Chondrocyte (in vitro differentiated cells): Measurements from ENCODE around the gene PDE4D. TPM values are rescaled to one million over a fixed set of nuclear protein-coding genes. Genes with fewer than 3 reads are reported as not detected.
"Not testable (repeated sequence)": the region's sequence is repeated elsewhere in the genome, so short reads cannot be mapped to it uniquely, and the experiment has no call there.

Experiments used
- DNase-seq: peaks from one replicate; pipeline ENCODE4 v3.0.0; 2021; ENCODE audit warnings: mixed read lengths, low spot score
- H3K27ac Mint-ChIP-seq: one replicate; pipeline ENCODE4 v1.8.0; 2021; ENCODE audit warnings: mild to moderate bottlenecking, moderate library complexity, mixed read lengths; ENCODE audit not compliant: unreplicated experiment
- H3K27me3 Mint-ChIP-seq: 2 replicates; pipeline ENCODE4 v1.8.0; 2021; ENCODE audit warnings: low read depth, mixed read lengths
- H3K36me3 Mint-ChIP-seq: 2 replicates; pipeline ENCODE4 v1.8.0; 2021; ENCODE audit warnings: low read depth, mixed read lengths
- H3K4me1 Mint-ChIP-seq: 2 replicates; pipeline ENCODE4 v1.8.0; 2021; ENCODE audit warnings: low read depth, mild to moderate bottlenecking, mixed read lengths
- H3K4me3 Mint-ChIP-seq: one replicate; pipeline ENCODE4 v1.8.0; 2021; ENCODE audit warnings: mild to moderate bottlenecking, moderate library complexity, mixed read lengths; ENCODE audit not compliant: unreplicated experiment
- H3K9me3 Mint-ChIP-seq: 2 replicates; pipeline ENCODE4 v1.8.0; 2021; ENCODE audit warnings: low read depth, mixed read lengths
- total RNA-seq: library from RNA; stranded (reverse); gene quantifications from 3 replicates; pipeline ENCODE4 v1.2.1, GENCODE V29; 2021
- TF ChIP-seq, protein P1 (sequence below): fragments of 200-600 bp; sonication (generic); IDR thresholded peaks from 2 replicates; pipeline ENCODE4 v1.5.0; 2021; ENCODE audit warnings: antibody characterized with exemption, mild to moderate bottlenecking, moderate library complexity

Gene PDE4D
- total RNA-seq, 1 donor from 2014 or later = 21.1 TPM

- no peak overlapping the region for H3K4me3 Mint-ChIP-seq
- TF ChIP-seq, protein P1, sequence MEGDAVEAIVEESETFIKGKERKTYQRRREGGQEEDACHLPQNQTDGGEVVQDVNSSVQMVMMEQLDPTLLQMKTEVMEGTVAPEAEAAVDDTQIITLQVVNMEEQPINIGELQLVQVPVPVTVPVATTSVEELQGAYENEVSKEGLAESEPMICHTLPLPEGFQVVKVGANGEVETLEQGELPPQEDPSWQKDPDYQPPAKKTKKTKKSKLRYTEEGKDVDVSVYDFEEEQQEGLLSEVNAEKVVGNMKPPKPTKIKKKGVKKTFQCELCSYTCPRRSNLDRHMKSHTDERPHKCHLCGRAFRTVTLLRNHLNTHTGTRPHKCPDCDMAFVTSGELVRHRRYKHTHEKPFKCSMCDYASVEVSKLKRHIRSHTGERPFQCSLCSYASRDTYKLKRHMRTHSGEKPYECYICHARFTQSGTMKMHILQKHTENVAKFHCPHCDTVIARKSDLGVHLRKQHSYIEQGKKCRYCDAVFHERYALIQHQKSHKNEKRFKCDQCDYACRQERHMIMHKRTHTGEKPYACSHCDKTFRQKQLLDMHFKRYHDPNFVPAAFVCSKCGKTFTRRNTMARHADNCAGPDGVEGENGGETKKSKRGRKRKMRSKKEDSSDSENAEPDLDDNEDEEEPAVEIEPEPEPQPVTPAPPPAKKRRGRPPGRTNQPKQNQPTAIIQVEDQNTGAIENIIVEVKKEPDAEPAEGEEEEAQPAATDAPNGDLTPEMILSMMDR = no peak
- peaks cover 2% of the 10 kb centered on the region for H3K36me3 Mint-ChIP-seq
- DNase-seq = no peak
- H3K27me3 Mint-ChIP-seq = no peaks in the 10 kb centered on the region
- H3K4me1 Mint-ChIP-seq = peaks cover 3% of the 10 kb centered on the region
- H3K27ac Mint-ChIP-seq = no peak overlapping the region
- H3K9me3 Mint-ChIP-seq = peaks cover 3% of the 10 kb centered on the region
Observed at GRCh38 chr5:59061377-59061776, 832.1 kb downstream of the PDE4D start.

DNA sequence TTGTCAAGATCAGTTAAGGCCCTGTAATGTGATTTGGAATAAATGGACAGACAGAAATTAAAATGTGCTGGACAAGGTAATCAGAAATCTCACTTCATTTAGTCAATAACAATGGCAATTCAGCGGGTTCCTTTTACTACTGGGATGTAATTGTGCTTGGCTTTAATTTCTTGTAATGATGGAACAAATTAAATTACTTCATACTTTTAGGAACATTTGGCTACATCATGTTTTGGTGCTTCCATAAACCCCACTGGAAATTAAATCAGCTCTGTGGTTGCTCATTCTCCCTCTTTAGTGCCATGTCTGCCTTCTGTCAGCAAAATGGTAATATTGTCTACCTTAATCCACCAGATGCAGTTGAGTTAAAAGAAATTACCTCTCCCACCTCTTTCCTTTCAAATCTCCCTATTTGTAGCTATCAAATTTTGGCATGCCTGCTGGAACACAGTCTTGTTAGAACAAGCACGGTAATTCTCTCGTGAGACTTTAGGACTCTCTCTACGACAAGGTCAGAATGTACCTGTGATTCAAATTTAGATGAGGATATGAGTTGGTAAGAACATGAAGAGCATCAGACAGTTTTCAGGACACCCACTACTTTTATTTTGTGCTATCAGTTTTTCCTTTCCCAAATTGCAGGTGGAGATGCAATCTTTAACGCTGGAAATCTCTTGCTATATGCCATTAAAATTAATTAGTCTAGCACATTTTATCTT, 834.4 kb downstream of the PDE4D start:
- Mint-ChIP-seq H3K27me3 (no peaks in the 10 kb centered on the region), H3K4me1 (no peaks in the 10 kb centered on the region), H3K9me3 (no peaks in the 10 kb centered on the region), H3K27ac (no peak overlapping the region), H3K36me3 (peaks cover 4% of the 10 kb centered on the region), H3K4me3 (no peak overlapping the region)
- TF ChIP-seq, protein P1 = no peak
- DNase-seq = no peak

DNA sequence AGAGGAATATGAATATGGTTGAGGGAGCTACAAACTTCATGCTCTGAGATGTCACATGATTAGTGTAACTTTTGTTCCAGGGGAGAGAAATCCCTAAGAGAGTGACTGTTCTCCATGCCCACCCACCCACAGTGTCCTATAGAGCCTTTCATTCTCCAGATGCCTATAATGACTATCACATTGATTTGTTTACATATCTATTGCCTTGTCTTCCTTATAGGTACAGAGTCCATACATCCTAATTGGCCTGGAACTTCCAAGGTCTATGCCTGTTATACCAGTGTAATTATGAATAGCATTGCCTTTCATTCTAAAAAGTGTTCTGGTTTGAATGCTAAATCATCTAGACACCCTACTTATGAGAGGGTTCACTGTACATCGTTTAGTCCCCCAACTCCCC, 835.3 kb downstream of the PDE4D start:
- no peaks in the 10 kb centered on the region for H3K4me1 Mint-ChIP-seq
- no peaks in the 10 kb centered on the region for H3K27me3 Mint-ChIP-seq
- TF ChIP-seq, protein P1 = no peak
- H3K36me3 Mint-ChIP-seq = peaks cover 4% of the 10 kb centered on the region
- no peak overlapping the region for H3K4me3 Mint-ChIP-seq
- no peak overlapping the region for H3K27ac Mint-ChIP-seq
- H3K9me3 Mint-ChIP-seq = no peaks in the 10 kb centered on the region
- no peak for DNase-seq

DNA sequence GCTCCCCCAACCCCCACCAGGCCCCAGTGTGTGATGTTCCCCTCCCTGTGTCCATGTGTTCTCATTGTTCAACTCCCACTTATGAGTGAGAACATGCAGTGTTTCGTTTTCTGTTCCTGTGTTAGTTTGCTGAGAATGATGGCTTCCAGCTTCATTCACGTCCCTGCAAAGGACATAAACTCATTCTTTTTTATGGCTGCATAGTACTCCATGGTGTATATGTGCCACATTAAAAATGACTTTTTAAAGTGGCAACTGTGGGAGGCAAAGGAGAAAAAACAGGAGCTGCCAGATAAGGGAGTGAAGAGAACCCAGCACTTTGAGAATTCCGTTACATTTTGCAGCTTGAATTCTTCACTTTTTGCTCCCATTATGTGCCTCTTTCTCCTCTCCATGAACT, 836.9 kb downstream of the PDE4D start:
- not testable (repeated sequence) for DNase-seq, H3K27ac Mint-ChIP-seq, H3K9me3 Mint-ChIP-seq, H3K27me3 Mint-ChIP-seq, H3K4me1 Mint-ChIP-seq, H3K4me3 Mint-ChIP-seq, H3K36me3 Mint-ChIP-seq

DNA sequence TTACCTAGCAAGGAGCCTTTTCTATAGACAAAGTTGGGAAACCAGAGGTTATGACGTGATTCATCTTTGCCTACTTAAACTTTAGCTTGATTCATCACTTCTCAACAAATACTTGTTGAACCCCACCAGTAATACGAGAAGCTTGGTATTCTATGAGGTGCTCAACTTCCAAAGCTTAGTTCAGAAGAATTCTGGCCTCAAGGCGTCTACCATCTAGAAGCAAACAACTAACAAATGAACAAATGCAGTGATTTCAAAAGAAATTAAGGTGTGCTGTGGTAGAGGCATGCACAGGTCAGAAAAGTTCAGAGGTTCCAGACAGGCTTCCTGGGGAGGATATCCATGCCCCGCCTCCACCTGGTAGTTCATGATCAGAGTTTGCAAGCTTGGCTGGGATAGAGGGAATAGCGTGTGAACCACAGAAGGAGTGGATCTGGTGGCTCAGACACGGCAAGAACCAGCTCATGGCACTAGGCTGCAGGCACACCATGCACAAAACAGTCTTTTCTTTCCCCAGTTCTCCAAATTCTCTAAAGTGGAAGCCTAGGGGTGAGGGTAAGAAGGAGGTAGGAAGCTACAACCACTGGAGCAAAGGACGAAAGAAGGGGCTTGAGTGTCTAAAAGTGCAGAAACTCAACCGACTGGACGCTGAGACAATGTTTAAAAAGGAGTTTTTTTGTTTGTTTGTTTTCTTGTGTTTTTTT, 837.6 kb downstream of the PDE4D start:
- no peak for DNase-seq
- Mint-ChIP-seq H3K9me3 (no peaks in the 10 kb centered on the region), H3K4me1 (no peaks in the 10 kb centered on the region), H3K36me3 (peaks cover 6% of the 10 kb centered on the region), H3K27ac (no peak overlapping the region), H3K4me3 (no peak overlapping the region), H3K27me3 (no peaks in the 10 kb centered on the region)
- TF ChIP-seq, protein P1 = no peak
